H7 (cell line): ENCODE measurements around the gene SLC5A6. TPM values are rescaled to one million over a fixed set of nuclear protein-coding genes. Genes with fewer than 3 reads are reported as not detected.

ENCODE experiments used
- DNase-seq: peaks from one replicate; pipeline ENCODE4 v3.0.0; 2012
- H3K27me3 ChIP-seq: 2 replicates; pipeline ENCODE4 v1.6.0; 2011; ENCODE audit warnings: mild to moderate bottlenecking, low read length; ENCODE audit not compliant: control insufficient read depth, insufficient read depth
- H3K36me3 ChIP-seq: replicated peaks from 2 replicates; pipeline ENCODE4 v1.5.1; 2011; ENCODE audit warnings: low read length; ENCODE audit not compliant: control insufficient read depth, insufficient read depth
- H3K4me3 ChIP-seq: 2 replicates; pipeline ENCODE4 v1.5.1; 2011; ENCODE audit warnings: low read depth, mild to moderate bottlenecking, control low read depth, low read length, moderate library complexity; ENCODE audit not compliant: insufficient read depth
- total RNA-seq: library from RNA; depleted of rRNA; stranded (reverse); fragments of >200 nt; shearing (Covaris generic); gene quantifications from 2 replicates; pipeline ENCODE4 v1.2.3, GENCODE V29; 2014; rRNA removed

Gene SLC5A6
- total RNA-seq: 76.2 and 120 TPM in 2 replicates

DNA sequence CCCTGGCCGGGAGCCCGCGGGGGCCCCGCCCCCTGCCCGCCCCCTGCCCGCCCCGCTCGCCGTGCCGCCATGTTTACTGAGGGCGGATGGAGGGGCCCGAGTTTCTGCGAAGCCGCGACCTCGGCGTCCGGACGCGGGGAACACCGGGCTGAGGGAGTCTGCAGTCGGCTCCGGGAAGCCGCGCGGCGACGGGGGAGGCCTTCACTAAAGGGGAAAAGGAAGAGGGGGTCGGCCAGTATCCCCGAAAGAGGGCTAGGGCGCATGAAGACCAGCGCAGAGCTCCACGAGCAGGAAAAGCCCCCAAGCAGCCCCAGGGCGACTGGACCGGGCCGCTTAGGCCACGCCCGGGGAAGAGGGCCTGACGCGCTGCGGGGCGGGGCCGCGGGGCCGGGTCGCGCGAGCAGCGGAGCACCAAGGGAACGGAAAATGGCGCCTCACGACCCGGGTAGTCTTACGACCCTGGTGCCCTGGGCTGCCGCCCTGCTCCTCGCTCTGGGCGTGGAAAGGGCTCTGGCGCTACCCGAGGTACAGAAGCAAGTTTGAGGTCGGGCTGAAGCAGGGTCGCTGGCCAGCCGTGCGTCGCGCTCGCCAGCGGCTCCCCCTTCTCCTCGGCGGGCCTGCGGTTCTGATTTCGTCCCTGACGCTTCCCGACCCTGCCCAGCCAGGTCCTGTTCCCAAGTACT, at the start of gene SLC5A6, which contains the start of gene ATRAID:
SLC5A6 (minus strand) TSS at position 326 of the 683 bp plus-strand sequence. CDS start 4,618 bp downstream, outside the sequence.
ATRAID (plus strand) TSS at position 99 of the 683 bp plus-strand sequence; CDS start at position 427, 328 bp downstream.
- H3K4me3 ChIP-seq: peak within 1 kb of the TSS; percentile 95
- no peaks in the 10 kb centered on the region for H3K27me3 ChIP-seq
- peak; percentile 98 for DNase-seq
- peaks cover 22% of the 10 kb centered on the region for H3K36me3 ChIP-seq

DNA sequence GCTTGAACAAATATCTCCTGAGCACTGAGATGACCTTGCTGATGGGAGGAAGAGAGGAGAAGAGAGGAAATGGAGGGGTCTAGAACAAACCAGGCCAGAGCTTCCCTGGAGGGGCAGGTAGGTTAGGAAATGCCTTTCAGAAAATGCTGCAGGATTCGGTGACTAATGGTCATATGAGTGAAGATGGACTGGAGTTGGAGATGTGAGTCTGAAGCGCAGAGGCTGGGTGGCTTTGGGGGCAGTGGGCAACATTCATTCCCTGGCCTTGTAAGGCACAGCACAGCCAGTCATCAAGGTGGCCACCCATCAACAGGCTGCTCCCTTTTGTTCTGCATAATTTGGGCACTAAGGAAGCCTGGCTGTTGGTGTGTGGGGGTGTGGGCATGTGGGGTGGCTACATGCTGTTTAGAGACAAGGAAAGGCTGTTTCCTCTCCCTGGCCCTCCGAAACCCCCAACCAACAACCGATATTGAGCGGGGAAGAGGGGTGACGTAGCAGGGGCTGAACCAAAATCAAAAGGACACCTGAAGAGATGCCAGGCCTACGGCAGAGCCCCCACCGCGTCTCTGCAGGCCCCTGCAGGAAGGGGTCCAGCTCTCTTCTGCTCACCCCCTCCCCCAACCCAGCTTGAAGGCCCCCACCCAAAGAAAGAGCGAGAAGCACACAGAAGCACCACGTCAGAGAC, 49.3 kb upstream of the SLC5A6 start:
- Histone ChIP-seq H3K27me3 (peaks cover 68% of the 10 kb centered on the region), H3K4me3 (no peak overlapping the region; the same call in 1 of the 2 replicates), H3K36me3 (no peaks in the 10 kb centered on the region)
- peak; percentile 70 for DNase-seq

DNA sequence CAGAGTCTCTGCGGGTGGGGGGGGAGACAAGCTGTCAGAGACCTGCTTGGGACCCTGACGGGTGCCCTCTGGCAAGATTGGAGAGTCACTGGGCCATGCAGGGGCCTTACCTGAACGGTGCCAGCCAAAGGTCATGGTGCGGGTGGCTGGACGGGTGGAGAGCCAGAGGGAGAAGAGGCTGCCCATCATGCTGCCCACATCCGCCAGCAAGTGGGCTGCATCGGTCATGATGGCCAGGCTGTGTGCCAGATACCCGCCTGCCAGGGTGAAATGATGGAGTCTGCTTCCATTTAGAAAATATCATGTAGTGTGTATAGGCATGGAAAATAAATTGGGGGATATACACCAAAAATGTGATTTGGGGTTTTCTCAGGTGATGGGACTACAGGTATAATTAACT, 46.0 kb upstream of the SLC5A6 start:
- H3K27me3 ChIP-seq: peaks cover 35% of the 10 kb centered on the region

DNA sequence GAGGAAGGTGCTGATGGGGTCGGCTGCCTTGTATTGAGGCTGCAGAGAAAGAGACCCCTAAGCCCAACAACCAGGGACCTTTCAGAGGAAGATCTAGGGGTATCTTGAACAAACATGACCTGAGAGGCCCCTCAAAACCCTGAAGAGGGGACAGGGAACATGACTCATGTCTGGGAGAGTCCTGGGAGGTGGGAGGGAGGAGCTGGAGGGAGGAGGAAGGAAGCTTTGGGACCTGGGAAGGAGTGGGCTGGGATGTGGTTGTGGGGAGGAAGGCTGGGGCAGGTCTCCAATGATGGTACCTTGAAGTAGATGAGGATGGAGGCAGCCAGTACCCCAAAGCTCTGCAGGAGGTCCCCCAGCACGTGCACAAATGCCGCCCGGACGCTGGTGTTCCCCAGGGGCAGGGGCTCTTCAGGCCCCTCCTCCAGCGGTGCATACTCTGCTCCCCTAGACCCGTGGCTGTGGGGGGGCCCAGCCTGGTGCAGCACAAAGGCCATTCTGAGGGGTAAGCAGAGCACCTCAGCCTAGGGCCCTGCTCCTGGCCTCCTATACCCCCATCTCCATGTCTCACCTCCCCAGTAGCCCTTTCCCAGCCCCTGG, 44.9 kb upstream of the SLC5A6 start:
- H3K36me3 ChIP-seq: no peaks in the 10 kb centered on the region

More for the DNA sequence above, 46.0 kb upstream of the SLC5A6 start:
- H3K4me3 ChIP-seq: no peak overlapping the region
- no peak for DNase-seq
- H3K36me3 ChIP-seq: no peaks in the 10 kb centered on the region

DNA sequence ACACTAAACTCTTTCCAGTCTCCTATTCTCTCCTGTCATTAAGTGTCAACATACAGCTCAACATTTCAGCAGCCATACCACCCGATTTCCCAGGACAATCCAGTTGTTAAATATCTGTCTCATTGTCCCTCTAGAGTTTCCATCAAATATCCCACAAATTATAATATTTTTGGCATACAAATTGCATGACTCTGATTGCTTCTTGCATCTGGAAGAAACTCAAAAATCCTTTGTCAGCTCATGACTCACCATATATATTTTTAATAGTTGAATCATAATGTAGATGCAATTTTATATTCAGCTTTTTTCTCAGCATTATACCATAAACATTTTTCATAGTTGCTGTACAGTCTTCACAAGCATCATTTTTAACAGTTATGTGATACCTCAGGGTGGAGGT, 43.6 kb upstream of the SLC5A6 start:
- DNase-seq: no peak
- Histone ChIP-seq H3K36me3 (no peaks in the 10 kb centered on the region), H3K27me3 (peaks cover 17% of the 10 kb centered on the region), H3K4me3 (no peak overlapping the region)

More for the DNA sequence above, 44.9 kb upstream of the SLC5A6 start:
- H3K27me3 ChIP-seq: peaks cover 24% of the 10 kb centered on the region
- no peak overlapping the region for H3K4me3 ChIP-seq
- no peak for DNase-seq

DNA sequence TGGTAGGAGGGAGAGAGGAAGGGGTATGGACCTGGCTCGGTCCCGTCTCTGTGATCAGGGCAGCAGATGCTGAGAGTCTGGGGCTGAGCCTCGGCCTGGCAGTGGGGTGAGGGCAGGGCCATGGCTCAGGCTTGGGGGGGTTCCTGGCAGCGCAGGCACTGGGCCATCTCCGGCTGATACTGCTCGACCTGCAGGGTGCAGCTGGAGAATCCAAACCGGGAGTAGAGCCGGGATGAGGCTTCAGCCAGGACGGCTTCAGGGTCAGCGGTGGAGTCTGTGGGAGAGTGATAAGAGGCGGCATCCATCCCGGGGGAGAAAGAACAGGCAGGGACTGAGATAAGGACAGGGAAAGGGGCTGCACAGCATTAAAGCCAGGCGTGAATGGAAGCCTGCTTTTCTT, 43.1 kb upstream of the SLC5A6 start:
- Histone ChIP-seq H3K36me3 (no peaks in the 10 kb centered on the region), H3K4me3 (no peak overlapping the region), H3K27me3 (peaks cover 13% of the 10 kb centered on the region)
- DNase-seq: peak; percentile 43

DNA sequence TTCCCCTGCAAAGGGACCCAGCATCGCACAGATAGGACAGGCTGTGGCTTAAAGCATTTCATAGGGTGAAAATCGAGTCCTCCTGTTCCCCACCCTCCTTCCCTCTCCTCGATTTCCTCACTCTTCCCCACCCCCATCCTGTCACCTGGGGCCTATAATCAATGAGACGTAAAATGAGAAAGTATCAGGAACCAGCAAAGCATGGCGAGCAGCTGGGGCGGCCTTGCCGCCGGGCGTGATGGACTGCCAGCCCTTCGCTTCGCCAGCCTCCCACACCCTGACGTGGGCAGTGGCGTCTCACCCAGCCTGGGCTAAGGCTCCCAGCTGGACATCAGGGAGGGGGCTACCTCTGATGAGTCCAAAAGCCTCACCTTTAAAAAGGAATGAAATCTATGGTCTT, 39.7 kb upstream of the SLC5A6 start:
- Histone ChIP-seq H3K4me3 (no peak overlapping the region), H3K36me3 (no peaks in the 10 kb centered on the region), H3K27me3 (peaks cover 7% of the 10 kb centered on the region)
- peak; percentile 50 for DNase-seq

DNA sequence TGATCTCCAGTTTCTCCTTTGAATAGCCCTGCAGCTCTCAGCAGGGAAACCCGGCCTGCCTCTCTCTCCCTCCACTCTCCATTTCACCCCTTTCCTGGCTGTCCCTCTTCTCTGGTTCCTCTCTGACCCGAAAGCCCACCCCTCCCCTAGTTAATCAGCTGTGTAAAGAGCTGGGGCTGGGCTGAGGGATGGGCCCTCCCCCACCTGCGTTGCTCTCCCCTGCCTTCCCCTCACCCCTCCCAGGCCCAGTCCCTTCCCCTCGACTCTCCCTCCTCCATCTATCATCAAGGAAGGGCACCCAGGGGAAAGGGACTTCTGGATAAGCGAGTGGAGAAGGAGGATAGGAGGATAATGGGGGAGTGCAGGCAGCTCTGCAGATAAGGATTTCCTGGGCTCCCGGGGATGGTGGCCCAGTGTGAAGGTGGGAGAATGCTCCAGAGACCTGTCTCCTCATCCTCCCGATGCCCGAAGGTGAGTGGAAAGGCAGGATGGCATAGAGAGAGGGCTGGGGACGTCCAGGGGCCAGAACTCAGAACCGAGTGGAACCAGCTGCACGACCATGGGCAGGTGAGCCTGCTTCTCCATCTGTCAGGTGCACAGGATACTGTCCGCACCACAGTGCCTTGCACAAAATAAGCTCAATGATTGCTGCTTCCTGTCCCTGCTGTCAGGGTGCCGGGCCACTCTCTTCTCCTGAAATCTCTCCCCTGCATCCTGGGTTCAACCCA, 38.7 kb upstream of the SLC5A6 start:
- H3K4me3 ChIP-seq: peak overlapping the region; percentile 37

DNA sequence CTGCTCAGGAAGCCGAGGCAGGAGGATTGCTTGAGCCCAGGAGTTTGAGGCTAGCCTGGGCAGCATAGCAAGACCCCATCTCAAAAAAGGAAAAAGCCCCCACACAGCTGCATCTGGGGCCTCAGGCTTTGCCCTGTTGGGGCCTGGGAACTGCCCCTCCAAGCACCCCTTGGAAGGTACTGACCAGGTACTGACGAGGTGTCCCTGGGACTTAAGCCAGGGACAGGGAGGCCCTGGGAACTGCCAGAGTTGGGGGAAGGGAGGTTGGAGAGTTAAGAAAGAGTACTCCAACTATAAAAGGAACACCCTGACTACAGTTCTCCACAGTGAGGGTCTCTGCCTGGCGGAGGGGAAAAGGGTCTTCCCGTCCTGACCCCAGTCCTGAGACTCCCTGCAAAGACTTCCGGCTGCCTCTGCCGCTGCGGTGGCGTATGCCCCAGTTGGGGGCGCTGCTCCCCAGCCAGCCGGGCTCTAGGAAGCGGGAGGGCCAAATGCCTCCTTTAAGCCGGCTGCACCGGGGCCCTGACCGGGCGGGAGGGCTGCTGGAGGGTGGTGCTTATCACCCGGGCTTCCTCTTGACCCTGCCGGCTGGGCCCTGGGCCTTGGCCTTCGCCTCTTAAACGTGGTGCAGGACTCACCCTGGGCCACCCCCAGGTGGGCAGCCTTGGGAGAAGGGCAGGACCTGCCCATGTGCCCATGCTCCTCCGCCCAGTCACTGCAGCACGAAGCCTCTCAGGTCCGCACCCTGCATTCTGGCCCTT, 38.0 kb upstream of the SLC5A6 start:
- Histone ChIP-seq H3K27me3 (peaks cover 7% of the 10 kb centered on the region), H3K4me3 (peak overlapping the region; percentile 37), H3K36me3 (no peaks in the 10 kb centered on the region)
- DNase-seq: peak; percentile 98

More for the DNA sequence above, 38.7 kb upstream of the SLC5A6 start:
- no peak for DNase-seq
- H3K27me3 ChIP-seq: peaks cover 7% of the 10 kb centered on the region
- H3K36me3 ChIP-seq: no peaks in the 10 kb centered on the region

DNA sequence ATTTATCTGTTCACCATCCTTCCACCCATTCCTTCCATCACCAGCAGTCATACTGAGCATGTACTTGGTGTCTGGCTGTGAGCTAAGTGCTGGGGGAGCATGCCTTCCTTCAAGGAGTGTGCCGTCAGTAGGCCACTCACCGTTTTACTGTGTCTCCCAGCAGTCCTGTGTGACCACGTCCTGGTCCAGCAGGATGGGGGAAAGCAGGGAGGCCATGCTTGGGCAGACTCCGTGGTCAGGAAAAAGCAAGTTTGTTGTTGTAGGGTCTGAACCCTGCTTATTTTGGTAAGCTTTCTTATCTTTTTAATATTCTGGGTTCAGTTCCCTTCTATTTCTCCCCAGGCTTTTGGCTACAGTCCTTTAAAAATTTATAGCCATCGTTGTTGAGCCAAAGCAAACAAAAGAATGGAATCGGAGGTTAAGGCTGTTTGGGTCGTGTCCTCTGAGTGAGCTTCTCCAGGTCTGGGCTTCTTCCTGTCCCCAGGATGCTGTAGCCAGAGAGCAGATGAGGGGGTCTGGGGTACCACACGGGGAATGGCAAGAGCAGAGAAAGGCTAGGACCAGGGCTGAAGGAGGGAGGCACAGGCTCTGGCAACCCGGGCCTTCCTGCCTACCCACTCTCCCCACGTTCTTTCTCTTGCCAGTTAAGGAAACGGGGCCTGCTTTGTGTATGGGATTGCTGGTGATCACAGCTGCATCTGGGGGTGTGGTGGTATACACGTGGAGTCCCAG, 37.3 kb upstream of the SLC5A6 start:
- peak; percentile 51 for DNase-seq
- H3K4me3 ChIP-seq: no peak overlapping the region

DNA sequence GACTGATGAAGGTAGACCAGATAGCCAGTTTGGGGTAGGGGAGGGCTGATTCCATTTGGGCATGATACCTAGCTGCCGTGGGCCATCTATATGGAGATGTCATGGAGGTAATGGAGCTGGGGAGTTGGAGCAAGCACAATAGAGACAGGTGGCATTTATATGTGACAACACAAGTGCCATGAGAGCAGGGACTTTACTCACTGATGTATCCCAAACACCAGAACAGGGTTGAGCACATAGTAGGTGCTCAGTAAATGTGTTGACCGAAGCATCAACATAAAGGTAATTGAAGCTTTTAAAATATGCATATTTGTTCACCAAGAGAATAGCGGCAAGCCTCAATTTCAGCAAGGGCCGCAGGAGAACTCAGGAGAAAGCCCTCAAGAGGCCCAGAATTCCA, 35.8 kb upstream of the SLC5A6 start:
- H3K27me3 ChIP-seq: peaks cover 7% of the 10 kb centered on the region
- no peak overlapping the region for H3K4me3 ChIP-seq
- DNase-seq: no peak
- peaks cover 17% of the 10 kb centered on the region for H3K36me3 ChIP-seq

More for the DNA sequence above, 37.3 kb upstream of the SLC5A6 start:
- peaks cover 2% of the 10 kb centered on the region; the same call in 1 of the 2 replicates for H3K36me3 ChIP-seq
- H3K27me3 ChIP-seq: peaks cover 7% of the 10 kb centered on the region

DNA sequence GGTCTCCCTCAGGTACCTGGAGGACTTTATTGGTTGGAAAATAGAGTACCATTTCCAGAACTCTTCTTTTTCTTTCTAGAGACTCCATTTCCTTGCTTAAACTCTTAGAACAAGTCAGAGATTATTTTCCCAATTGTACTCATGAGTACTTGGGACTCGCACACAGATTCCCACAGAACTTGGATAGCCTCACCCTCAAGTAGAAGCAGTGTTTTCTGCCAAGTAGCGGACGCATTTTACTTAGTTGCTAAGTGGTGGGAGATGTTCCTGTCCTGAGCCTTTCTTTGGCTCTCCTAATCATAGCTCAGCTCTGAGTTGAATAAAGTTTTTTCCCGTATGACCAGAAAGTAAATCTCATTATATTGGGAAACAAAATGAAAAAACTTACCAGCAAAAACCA, 33.6 kb upstream of the SLC5A6 start:
- H3K27me3 ChIP-seq: peaks cover under 1% of the 10 kb centered on the region
- no peak overlapping the region for H3K4me3 ChIP-seq
- peaks cover 39% of the 10 kb centered on the region for H3K36me3 ChIP-seq
- no peak for DNase-seq

DNA sequence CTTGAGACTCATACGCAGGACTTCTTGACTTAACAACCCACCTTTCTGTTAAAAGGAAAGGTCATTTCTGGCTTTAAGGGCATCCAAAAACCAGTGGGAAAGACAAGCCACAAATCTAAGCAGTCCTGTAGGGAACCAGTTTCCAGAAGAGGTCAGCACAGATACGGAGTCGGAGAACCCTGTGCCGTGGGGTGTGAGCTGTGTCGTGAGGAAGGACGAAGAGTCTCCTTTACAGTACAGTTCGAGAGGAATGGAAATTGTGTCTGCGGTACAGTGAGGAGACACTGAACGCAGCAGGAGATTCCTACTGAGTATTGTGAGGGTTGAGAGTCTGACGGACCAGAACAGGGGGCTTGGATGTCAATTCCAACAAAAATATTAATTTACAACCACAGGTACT, 33.0 kb upstream of the SLC5A6 start:
- DNase-seq: no peak
- peaks cover 44% of the 10 kb centered on the region for H3K36me3 ChIP-seq
- H3K27me3 ChIP-seq: no peaks in the 10 kb centered on the region; the same call in 1 of the 2 replicates
- H3K4me3 ChIP-seq: no peak overlapping the region
